GM19193 (cell line): Measurements from ENCODE around the gene GALNT17.

ENCODE experiments used
- POLR2A ChIP-seq: IDR thresholded peaks from 4 replicates; pipeline ENCODE4 v1.6.1; 2011; ENCODE audit not compliant: insufficient read depth, insufficient read length; ENCODE audit errors: extremely low read depth

The GALNT17 gene

GRCh38 chr7:71140264-71140663 is 8.3 kb downstream of the GALNT17 start:
- no peak for TF ChIP-seq POLR2A

- no peak for TF ChIP-seq POLR2A
These were observed 13.0 kb downstream of the GALNT17 start for GRCh38 chr7:71144963-71145362.

- TF ChIP-seq POLR2A, result no peak
These were observed 14.3 kb downstream of the GALNT17 start for GRCh38 chr7:71145906-71146901.

- no peak for TF ChIP-seq POLR2A
These were observed 16.2 kb downstream of the GALNT17 start for GRCh38 chr7:71148098-71148497.

- TF ChIP-seq POLR2A, result no peak
These were observed 23.3 kb downstream of the GALNT17 start for GRCh38 chr7:71155236-71155635.

GRCh38 chr7:71157757-71158156 is 25.8 kb downstream of the GALNT17 start:
- TF ChIP-seq POLR2A, result no peak

- no peak for TF ChIP-seq POLR2A
These were observed 33.8 kb downstream of the GALNT17 start for GRCh38 chr7:71165708-71166107.

GRCh38 chr7:71171476-71171875 is 39.5 kb downstream of the GALNT17 start:
- TF ChIP-seq POLR2A, result no peak

- no peak for TF ChIP-seq POLR2A
These were observed 42.0 kb downstream of the GALNT17 start for GRCh38 chr7:71173955-71174354.

- TF ChIP-seq POLR2A, result no peak
These were observed 50.5 kb downstream of the GALNT17 start for GRCh38 chr7:71182438-71182935.

GRCh38 chr7:71184136-71184535 is 52.2 kb downstream of the GALNT17 start:
- no peak for TF ChIP-seq POLR2A

- TF ChIP-seq POLR2A, result no peak
These were observed 52.7 kb downstream of the GALNT17 start for GRCh38 chr7:71184609-71185008.

- TF ChIP-seq POLR2A, result no peak
These were observed 54.7 kb downstream of the GALNT17 start for GRCh38 chr7:71186535-71187057.

- no peak for TF ChIP-seq POLR2A
These were observed 59.8 kb downstream of the GALNT17 start for GRCh38 chr7:71191771-71192170.

- no peak for TF ChIP-seq POLR2A
These were observed 61.3 kb downstream of the GALNT17 start for GRCh38 chr7:71193099-71193810.

GRCh38 chr7:71198391-71198790 is 66.4 kb downstream of the GALNT17 start:
- TF ChIP-seq POLR2A, result no peak

GRCh38 chr7:71198887-71199286 is 66.9 kb downstream of the GALNT17 start:
- no peak for TF ChIP-seq POLR2A
